C4-2B (cell line): Measurements from ENCODE around the gene CPS1.

Experiments used
- H3K27ac ChIP-seq: fragments of 450-650 bp; 2 replicates; pipeline ENCODE4 v1.5.1; 2017
- CTCF ChIP-seq: fragments of 450-650 bp; conservative IDR thresholded peaks from 2 replicates; pipeline ENCODE4 v1.5.1; 2017; ENCODE audit warnings: mild to moderate bottlenecking
- ZFX ChIP-seq: fragments of 450-650 bp; IDR thresholded peaks from 2 replicates; pipeline ENCODE4 v1.6.1; 2017

Gene CPS1

GRCh38 chr2:210671065-210671464, 114.7 kb downstream of the CPS1 start:
- TF ChIP-seq ZFX (no peak), CTCF (no peak)
- no peak overlapping the region for H3K27ac ChIP-seq

GRCh38 chr2:210673117-210673516, 116.7 kb downstream of the CPS1 start:
- H3K27ac ChIP-seq, result no peak overlapping the region
- TF ChIP-seq CTCF (no peak), ZFX (no peak)

- no peak overlapping the region for H3K27ac ChIP-seq
- TF ChIP-seq CTCF, result no peak
Observed at GRCh38 chr2:210676067-210676466, 119.7 kb downstream of the CPS1 start.

GRCh38 chr2:210681491-210681890, 125.1 kb downstream of the CPS1 start:
- TF ChIP-seq ZFX (no peak), CTCF (no peak)
- no peak overlapping the region for H3K27ac ChIP-seq

GRCh38 chr2:210686401-210686800, 130.0 kb downstream of the CPS1 start:
- TF ChIP-seq ZFX (no peak), CTCF (no peak)
- no peak overlapping the region for H3K27ac ChIP-seq

- TF ChIP-seq ZFX, result no peak
- no peak for TF ChIP-seq CTCF
- H3K27ac ChIP-seq, result no peak overlapping the region
Observed at GRCh38 chr2:210687786-210688470, 131.5 kb downstream of the CPS1 start.

- no peak overlapping the region for H3K27ac ChIP-seq
- TF ChIP-seq CTCF (no peak), ZFX (no peak)
Observed at GRCh38 chr2:210707900-210708299, 151.5 kb downstream of the CPS1 start.
